T-helper 2 cell (primary cell): Measurements from ENCODE around the gene SERHL2.
"Not testable (repeated sequence)": the region's sequence is repeated elsewhere in the genome, so short reads cannot be mapped to it uniquely, and the experiment has no call there.

ENCODE experiments used
- DNase-seq, 5 experiments: peaks; one replicate each; pipeline versions ENCODE4 v3.0.0 to v3.0.0-alpha.2; 2012 to 2022

The SERHL2 gene

DNA sequence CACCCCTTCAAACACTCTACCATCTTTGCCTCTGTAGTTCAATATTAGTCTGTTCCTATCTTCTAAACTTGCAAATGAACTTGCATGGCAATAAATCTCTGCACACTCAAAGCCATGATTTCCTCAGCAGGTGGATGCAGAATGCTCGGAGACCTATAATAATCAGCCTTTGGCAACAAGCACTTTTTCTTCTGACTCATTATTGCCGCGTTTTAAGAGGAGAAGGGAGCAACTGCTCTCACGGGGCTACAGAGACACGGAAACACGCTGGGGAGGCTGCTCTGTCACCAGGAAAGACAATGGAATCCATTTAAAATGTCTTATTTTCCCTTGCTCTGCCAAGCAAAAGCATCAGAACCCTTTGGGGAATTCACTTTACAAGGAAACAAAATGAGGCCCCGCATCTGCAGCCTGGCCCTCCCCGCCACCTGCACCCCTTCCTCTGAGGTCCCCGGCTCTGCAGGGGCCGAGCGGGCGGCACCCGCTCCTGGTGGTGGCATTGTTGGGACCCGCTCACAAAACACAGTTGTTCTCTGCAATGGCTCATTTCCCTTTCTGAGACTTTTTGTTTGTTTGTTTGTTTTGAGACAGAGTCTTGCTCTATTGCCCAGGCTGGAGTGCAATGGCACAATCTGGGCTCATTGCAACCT, 18.5 kb upstream of the SERHL2 start:
- not testable (repeated sequence) for DNase-seq

DNA sequence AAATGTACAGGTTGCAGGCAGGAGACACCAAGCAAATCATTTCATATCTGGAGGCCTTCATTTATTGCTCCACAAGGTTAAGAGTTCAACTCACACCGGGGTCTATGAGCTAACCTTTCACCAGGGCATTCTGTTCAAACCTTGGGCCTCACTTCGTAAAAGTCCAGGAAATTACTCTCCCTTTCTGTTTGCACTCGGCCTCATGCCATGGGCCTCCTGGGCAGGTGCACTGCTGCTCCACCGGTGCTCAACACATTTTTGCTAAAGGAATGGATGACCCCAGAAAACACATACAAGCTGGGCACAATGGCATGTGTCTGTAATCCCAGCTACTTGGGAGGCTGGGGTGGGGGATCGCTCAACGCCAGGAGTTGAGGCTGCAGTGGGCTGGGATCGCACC, 17.6 kb upstream of the SERHL2 start:
- DNase-seq = no peak

DNA sequence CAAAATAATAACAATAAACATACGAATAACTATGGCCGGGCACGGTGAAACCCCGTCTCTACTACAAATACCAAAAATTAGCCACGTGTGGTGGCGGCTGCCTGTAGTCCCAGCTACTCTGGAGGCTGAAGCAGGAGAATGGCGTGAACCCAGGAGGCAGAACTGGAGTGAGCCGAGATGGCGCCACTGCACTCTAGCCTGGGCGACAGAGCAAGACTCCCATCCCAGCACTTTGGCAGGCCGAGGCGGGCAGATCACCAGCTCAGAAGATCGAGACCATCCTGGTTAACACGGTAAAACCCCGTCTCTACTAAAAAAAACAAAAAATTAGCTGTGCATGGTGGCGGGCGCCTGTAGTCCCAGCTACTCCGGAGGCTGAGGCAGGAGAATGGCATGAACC, 17.1 kb upstream of the SERHL2 start:
- not testable (repeated sequence) for DNase-seq

DNA sequence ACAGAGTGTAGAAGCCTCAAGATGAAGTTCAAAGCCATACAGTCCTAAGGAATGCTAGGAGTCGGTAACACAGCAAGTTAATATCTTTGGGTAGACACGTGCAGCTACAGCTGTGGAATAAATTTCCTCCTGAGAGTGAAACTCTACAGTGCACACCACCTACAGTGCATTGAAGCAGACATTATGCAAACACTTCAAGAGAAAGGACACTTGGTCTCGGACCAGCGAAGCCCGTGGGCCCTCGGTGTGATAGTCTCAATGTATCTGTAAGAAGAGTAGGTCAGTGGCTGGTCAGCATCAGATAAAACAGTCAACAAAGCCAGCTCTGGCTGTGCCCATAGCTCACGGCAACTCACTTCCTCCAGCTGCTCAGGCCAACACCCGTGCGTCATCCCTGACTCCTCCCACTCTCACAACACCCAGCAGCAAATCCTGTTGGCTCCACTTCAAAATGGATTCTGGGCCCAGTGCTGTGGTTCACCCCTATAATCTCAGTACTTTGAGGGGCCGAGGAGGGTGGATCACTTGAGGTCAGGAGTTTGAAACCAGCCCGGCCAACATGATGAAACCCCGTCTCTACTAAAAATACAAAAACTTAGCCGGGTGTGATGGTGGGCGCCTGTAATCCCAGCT, 16.4 kb upstream of the SERHL2 start:
- not testable (repeated sequence) for DNase-seq

DNA sequence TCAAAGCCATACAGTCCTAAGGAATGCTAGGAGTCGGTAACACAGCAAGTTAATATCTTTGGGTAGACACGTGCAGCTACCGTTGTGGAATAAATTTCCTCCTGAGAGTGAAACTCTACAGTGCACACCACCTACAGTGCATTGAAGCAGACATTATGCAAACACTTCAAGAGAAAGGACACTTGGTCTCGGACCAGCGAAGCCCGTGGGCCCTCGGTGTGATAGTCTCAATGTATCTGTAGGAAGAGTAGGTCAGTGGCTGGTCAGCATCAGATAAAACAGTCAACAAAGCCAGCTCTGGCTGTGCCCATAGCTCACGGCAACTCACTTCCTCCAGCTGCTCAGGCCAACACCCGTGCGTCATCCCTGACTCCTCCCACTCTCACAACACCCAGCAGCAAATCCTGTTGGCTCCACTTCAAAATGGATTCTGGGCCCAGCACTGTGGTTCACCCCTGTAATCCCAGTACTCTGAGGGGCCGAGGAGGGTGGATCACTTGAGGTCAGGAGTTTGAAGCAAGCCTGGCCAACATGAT, 14.5 kb upstream of the SERHL2 start:
- DNase-seq = not testable (repeated sequence)

DNA sequence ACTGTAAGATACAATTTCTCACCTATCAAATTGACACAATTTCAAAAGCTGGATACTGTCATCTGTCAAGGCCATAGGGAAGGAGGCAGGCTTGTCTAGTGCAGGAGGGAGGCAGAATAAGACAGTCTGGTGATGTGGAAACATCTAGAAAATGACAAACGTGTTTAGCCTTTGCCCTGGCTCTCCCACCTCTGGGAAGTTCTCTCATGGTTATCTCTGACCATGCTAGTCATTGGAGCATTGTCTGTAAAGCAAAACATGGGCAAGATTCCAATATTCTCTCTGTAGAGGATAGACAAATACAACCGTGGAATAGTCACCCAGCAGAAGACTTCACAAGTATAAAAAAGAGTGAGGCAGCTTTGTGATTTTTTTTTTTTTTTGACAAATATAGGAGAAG, 9.1 kb upstream of the SERHL2 start:
- no peak for DNase-seq

DNA sequence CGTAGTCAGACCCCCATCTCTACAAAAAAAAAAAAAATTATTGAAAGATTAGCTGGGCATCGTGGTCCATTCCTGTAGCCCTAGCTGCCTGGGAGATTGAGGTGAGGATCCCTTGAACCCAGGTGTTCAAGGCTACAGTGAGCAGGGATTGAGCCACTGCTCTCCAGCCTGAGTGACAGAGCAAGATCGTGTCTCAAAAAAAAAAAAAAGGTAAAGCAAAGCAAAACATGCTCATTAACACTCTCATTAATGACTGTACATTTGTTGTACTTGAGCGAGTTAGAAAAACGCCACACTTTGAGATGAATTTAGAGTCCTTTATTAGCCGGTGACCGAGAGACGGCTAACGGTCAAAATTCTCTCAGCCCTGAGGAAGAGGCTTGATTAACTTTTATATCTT, 6.2 kb upstream of the SERHL2 start:
- no peak for DNase-seq

DNA sequence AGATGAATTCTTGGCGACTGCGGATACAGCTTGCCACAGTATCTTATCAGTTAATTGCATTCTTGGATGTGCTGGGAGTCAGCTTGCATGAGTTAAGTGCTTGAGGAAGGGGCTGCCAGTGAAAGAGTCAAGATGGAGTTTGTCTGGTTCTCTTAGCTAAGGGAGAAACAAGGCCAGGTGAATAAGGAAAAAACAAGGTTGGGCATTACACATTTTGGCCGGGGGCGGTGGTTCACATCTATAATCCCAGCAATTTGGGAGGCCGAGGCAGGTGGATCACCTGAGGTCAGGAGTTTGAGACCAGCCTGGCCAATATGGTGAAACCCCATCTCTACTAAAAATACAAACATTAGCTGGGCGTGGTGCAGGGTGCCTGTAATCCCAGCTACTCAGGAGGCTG, 5.6 kb upstream of the SERHL2 start:
- not testable (repeated sequence) for DNase-seq

DNA sequence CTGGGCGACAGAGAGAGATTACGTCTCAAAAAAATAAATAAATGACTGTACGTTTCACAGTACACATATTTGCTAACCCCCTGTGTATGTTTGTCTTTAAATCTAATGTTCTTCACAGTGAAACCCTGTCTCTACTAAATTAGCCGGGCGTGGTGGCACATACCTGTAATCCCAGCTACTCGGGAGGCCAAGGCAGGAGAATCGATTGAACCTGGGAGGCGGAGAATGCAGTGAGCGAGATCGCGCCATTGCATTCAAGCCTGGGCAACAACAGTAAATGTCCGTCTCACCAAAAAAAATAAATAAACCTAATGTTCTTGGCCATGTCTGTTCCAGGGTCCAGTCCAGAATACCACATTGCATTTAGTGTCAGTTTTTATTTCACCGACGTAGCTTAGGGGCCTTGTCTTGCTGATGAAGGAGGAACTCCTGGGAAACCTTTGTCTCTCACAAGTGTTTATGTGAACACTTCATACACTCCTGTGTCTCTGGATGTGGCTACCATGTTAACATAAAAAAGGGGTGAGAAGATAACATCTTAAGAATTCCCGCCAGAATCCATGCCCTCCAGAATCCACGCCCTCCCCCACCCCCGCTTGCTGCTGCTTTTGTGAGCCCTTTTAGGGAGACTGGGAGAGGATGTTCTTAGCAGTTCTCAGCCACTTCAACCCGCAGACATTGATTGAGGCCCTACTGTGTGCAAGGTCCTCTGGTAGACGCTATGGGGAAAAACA, 5.0 kb upstream of the SERHL2 start:
- no peak for DNase-seq

DNA sequence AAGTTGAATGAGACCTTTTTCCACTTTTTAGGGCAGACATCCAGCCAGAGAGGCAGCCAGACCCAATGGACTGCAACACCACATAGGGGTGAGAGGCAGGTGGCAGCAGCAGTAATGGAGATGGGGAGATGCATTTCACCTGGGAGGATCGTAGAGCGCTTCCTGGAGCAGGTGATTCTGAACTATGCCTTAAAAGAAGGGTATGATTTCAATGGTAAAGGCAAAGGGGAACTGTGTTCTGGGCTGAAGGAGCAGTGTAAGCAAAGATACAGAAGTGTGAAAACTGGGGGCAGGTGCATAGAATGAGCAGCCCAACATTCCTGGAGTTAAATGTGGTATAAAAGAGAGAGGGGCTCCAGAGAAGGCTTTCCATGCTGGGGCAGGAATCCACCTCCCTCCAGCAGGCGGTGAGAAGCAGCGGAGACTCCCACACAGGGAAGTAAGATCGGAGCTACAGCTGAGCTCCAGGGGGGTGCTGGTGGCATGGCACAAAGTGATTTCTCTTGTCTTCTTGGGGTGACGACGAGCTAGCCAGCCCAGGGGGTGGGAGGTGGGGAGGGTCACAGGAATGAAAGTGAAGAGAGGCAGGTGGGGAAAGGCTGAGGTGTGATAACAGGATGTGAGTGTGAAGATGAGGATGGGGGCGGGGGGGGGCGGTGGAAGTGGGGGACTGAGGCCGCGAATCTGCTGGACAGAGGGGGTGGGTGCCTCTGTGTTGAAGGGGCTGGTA, 4.3 kb upstream of the SERHL2 start:
- DNase-seq = no peak

DNA sequence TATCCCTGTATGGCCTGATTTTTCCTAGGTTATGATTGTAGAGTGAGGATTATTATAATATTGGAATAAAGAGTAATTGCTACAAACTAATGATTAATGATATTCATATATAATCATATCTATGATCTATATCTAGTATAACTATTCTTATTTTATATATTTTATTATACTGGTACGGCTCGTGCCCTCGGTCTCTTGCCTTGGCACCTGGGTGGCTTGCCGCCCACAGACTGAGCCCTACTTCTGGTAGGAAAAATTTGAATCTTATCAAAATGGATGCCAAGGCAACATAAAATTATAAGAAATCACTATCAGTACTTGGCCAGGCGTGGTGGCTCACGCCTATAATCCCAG, 1.5 kb upstream of the SERHL2 start:
- not testable (repeated sequence) for DNase-seq

DNA sequence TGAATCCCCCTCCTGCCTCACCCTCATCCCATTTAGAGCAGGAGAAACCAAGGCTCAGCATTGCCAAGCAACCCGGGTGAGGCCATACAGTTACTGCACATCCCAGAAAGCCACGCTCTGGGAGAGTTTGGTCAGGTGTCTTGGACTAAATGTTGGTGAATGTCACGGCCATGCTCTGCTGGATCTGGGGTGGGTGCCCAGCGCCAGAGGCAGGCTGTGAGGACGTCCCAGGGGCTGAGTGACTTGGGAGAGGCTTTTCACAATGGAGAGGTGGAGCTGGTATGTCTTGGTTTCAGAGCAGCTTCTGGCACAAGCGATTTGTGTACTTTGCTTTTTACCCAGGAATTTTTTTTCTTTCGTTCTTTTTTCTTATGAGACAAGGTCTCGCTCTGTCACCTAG, 6.6 kb downstream of the SERHL2 start:
- DNase-seq = no peak

DNA sequence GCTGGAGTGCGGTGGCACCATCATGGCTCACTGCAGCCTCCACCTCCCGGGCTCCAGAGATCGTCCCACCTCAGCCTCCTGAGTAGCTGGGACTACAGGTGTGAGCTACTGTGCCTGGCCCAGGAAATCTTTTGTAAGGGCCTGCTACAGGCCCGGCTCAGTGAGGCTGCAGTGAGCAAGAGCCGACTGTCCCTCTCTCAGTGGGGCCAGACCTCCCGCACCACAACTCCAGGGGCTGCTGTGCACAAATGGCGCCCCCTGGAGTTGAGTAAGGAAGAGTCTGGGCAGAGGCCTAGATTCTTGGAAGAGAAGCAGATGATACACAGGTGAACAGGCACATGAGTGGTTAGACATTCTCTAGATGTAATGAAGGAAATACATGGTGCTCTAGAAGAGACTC, 7.0 kb downstream of the SERHL2 start:
- peak in 1 of 5 experiments; percentile 21 for DNase-seq

DNA sequence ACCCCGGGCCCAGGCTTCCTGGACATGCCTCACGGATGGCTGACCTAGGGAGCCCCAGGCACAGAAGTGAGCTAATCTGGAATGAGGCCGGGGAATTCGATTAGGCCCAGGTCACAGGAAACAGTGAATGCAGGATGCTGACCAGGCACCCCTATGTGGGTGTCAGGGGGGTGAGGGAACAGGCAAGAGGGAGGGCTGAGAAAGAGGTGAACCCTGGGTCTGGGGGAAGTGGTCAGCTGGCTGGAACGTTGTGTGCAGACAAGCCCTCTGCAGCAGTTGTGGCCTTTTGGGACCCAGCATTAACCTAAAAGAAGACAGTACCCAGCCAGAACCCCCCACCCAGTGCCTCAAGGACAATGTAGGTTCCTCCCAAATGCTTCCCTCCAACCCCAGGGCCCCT, 8.1 kb downstream of the SERHL2 start:
- DNase-seq = no peak

DNA sequence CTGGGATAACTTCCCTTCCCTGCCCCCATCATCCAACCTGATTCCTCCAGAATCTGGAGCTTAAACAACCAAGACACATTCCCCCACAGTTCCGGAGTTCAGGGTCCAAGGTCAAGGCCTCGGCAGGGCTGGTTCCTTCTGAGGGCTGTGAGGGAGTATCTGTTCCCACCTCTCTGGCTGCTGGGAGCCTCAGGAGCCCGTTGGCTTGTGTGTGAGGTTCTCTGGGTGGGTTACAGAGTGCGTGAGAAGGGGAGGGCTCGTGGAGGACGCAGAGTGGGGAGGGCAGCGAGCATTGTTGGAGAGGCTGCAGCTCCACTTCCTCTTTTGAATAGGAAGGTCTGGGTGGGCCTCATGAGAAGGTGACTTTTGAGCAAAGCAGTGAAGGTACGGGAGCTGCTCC, 8.5 kb downstream of the SERHL2 start:
- DNase-seq = no peak

DNA sequence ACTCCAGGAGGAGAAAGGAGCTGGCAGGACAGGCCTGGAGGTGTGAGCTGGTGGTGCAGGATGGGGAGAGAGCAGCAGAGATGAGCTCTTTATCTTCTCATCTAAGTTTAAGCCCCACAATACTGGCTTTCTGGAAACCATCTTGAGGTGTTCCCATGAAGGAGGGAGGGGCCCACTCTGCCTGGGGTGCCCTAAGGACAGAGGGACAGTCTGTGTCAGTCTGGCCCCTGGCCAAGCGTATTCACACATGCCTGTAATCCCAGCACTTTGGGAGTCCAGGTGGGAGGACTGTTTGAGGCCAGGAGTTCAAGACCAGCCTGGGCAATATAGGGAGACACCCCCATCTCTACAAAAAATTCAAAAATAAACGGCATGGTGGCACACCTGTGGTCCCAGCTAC, 8.9 kb downstream of the SERHL2 start:
- DNase-seq = no peak

DNA sequence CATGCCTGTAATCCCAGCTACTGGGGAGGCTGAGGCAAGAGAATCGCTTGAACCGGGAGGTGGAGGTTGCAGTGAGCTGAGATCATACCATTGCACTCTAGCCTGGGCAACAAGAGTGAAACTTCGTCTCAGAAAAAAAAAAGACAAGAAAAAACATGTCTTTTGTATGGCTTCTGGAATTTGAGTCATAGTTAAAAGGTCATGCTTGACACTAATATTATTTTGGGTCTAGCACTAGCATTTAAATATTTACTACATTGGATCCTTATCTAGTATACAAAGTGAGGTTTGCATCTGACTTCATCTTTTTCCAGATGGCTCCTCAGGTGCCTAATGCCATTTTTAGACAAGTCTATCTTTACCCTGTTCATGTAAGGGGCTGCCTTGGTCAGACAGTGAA, 10.2 kb downstream of the SERHL2 start:
- DNase-seq = not testable (repeated sequence)

DNA sequence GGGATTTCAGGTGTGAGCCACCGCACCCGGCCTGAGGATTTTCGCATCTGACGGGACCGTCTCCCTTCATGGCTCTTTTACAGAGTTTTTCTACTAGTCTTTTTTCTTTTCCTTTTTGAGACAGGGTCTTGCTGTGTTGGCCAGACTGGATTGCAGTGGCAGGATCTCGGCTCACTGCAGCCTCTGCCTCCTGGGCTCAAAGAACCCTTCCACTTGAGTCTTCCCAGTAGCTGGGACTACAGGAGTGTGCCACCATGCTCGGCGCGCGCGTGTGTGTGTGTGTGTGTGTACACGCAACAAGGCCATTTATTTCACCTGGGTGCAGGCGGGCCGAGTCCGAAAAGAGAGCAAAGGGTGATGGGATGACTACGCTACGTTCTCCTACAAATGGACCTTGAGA, 10.9 kb downstream of the SERHL2 start:
- DNase-seq = no peak

DNA sequence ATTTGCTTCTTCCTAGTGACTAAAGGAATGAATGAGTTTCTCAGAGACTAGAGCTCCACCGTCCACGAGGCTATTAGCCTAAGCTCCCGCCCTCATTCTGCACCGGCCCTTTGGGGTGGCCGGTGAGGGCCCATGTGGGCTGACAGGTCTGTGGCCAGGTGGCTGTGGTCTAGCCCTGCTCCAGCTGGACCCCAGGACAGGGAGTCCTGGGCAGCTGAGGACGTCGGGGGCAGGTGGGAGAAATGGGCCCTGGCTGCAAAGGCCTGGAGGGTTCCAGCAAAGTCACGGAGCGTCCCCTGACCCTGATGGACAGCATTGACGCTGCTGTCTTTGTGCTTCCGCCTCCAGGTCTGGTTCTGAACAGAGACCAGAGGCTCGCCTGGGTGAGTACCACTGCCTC, 12.2 kb downstream of the SERHL2 start:
- DNase-seq = no peak

DNA sequence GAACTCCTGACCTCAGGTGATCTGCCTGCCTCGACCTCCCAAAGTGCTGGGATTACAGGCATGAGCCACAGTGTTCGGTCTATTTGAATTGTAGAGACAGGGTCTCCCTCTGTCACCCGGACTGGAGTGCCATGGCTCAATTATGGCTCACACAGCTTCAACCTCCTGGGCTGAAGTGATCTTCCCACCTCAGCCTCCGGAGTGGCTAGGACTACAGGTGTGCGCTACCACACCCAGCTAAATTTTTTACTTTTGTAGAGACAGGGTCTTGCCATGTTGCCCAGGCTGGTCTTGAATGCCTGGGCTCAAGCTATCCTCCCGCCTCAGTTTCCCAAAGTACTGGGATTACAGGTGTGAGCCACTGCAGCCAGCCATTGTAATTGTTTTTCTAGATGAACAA, 14.2 kb downstream of the SERHL2 start:
- not testable (repeated sequence) for DNase-seq

DNA sequence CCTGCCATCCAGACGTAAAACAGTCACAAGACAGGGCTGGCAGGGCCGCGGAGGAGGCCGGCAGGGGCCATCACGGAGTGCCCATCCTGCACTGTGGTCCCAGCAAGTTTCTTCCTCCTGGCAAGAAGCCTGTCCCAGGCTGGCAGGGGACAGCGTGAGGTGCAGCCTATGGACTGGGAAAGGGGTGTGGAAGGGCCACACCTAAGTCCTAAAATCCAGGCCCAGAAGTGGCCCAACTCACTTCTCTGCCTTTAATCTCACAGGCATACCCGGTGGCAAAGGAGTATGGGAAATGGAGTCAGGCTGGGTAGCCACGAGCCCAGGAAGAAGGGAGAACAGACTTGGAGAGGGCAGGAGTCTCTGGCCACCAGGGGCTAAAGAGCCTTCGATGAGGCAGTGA, 16.8 kb downstream of the SERHL2 start:
- not testable (repeated sequence) for DNase-seq

DNA sequence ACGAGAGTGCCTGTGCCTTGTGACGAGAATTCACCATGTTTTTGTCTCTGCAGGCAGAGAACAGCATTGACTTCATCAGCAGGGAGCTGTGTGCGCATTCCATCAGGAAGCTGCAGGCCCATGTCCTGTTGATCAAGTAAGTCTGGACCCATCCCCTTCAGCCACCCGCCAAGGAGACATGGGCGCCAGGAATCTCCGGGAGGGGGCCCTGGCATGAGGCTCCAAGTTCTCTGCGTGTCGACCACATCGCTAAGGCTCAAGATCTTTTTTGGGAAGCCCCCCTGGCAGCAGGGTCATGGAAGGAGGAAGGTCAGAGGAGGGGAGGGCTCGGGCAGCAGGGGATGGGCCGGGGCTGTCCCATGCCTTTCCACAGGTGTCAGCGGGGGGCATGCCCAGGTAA, 17.3 kb downstream of the SERHL2 start:
- not testable (repeated sequence) for DNase-seq

DNA sequence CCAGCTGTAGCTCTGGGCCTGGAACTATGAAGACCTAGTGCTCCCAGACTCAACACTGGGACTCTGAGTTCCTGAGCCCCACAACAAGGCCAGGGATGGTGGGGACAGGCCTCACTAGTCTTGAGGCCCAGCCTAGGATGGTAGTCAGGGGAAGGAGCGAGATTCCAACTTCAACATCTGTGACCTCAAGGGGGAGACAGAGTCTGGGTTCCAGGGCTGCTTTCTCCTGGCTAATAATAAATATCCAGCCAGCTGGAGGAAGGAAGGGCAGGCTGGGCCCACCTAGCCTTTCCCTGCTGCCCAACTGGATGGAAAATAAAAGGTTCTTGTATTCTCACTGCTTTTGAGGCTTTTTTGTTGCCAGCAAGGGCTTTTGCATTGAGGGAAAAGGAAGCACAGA, 20.3 kb downstream of the SERHL2 start:
- not testable (repeated sequence) for DNase-seq
